Endothelial cell of umbilical vein (primary cell): ENCODE measurements around the gene STN1. TPM values are rescaled to one million over a fixed set of nuclear protein-coding genes. Genes with fewer than 3 reads are reported as not detected.

Experiments
- BruUV-seq: library from RNA; stranded (reverse); fragments of 400-500 nt; replicated peaks from 2 replicates; lab custom pipeline; 2021; lab: Mats Ljungman, UMichigan
- CTCF ChIA-PET: fragments of 300-600, 350-600 bp; sonication (Branson Sonifier 250); formaldehyde crosslinking; loops from one replicate; lab custom pipeline; 2021; ENCODE audit warnings: antibody characterized with exemption, inconsistent platforms; lab: Charles Lee
- POLR2A ChIA-PET: fragments of 300-600, 350-600 bp; sonication (Branson Sonifier 250); formaldehyde crosslinking; loops from one replicate; lab custom pipeline; 2021; ENCODE audit warnings: antibody characterized with exemption, inconsistent platforms; lab: Charles Lee
- DNase-seq: peaks from one replicate; pipeline ENCODE4 v3.0.0-alpha.2; 2011; ENCODE audit warnings: low read depth, low spot score
- FAIRE-seq: peaks from 2 replicates; lab custom pipeline; 2011; peaks lifted over from hg19 to GRCh38; lab: Jason Lieb, UNC
- H2AFZ ChIP-seq: 2 replicates; pipeline ENCODE4 v1.6.0; 2012; ENCODE audit warnings: low read depth, low read length, control low read depth, inconsistent platforms
- H3K27ac ChIP-seq: 2 replicates; pipeline ENCODE4 v1.5.1; 2011; ENCODE audit warnings: low read depth, mild to moderate bottlenecking, control low read depth, low read length, moderate library complexity; ENCODE audit not compliant: insufficient read depth
- H3K27me3 ChIP-seq, 2 experiments: 2 replicates each; pipeline versions ENCODE4 v1.6.0 to v1.6.1; 2011; ENCODE audit warnings: low read length in 2 of 2, mixed read lengths in 1 of 2; ENCODE audit not compliant: control insufficient read depth in 2 of 2, insufficient read depth in 2 of 2
- H3K36me3 ChIP-seq, 2 experiments: 2 replicates in 1 of 2; 3 replicates in 1 of 2; pipeline ENCODE4 v1.5.1; 2011; ENCODE audit warnings: low read length in 2 of 2, mild to moderate bottlenecking in 1 of 2, moderate library complexity in 1 of 2; ENCODE audit not compliant: control insufficient read depth in 2 of 2, insufficient read depth in 2 of 2; ENCODE audit errors: extremely low read depth in 1 of 2
- H3K4me1 ChIP-seq: 3 replicates; pipeline ENCODE4 v1.5.1; 2011; ENCODE audit warnings: mild to moderate bottlenecking, low read length; ENCODE audit not compliant: control insufficient read depth, insufficient read depth; ENCODE audit errors: extremely low read depth
- H3K4me2 ChIP-seq: 2 replicates; pipeline ENCODE4 v1.6.1; 2011; ENCODE audit warnings: low read length, control low read depth, mixed read lengths; ENCODE audit not compliant: insufficient read depth
- H3K4me3 ChIP-seq, 3 experiments: fragments of 200-600 bp in 1 of 3; sonication (generic), shearing (Covaris generic) in 1 of 3; replicated peaks in 1 of 3; 2 replicates each; pipeline ENCODE4 v1.5.1; 2011 to 2016; ENCODE audit warnings: control low read depth in 3 of 3, low read length in 3 of 3, mild to moderate bottlenecking in 2 of 3, inconsistent platforms in 1 of 3, low read depth in 1 of 3, moderate library complexity in 1 of 3; ENCODE audit not compliant: insufficient read depth in 1 of 3
- H3K79me2 ChIP-seq: 2 replicates; pipeline ENCODE4 v1.6.0; 2012; ENCODE audit warnings: low read length, inconsistent platforms; ENCODE audit not compliant: control insufficient read depth, insufficient read depth
- H3K9ac ChIP-seq: replicated peaks from 2 replicates; pipeline ENCODE3; 2011; ENCODE audit warnings: low read length, control low read depth; ENCODE audit not compliant: insufficient read depth; ENCODE audit errors: extremely low read depth
- H3K9me1 ChIP-seq: replicated peaks from 3 replicates; pipeline ENCODE4 v1.6.0; 2011; ENCODE audit warnings: mild to moderate bottlenecking, low read length; ENCODE audit not compliant: control insufficient read depth, insufficient read depth; ENCODE audit errors: extremely low read depth
- H3K9me3 ChIP-seq: replicated peaks from 2 replicates; pipeline ENCODE4 v1.5.1; 2012; ENCODE audit warnings: low read length, inconsistent platforms; ENCODE audit not compliant: control insufficient read depth, insufficient read depth
- H4K20me1 ChIP-seq: replicated peaks from 2 replicates; pipeline ENCODE3; 2011; ENCODE audit warnings: mild to moderate bottlenecking, low read length; ENCODE audit not compliant: control insufficient read depth, insufficient read depth; ENCODE audit errors: extremely low read depth
- CTCF ChIP-seq, 2 donors: IDR thresholded peaks; 1 replicate in 1 of 2; 2 replicates in 1 of 2; pipeline ENCODE4 v1.5.1; 2011; ENCODE audit warnings: low read length in 2 of 2, mild to moderate bottlenecking in 2 of 2, moderate library complexity in 2 of 2, control low read depth in 1 of 2, inconsistent platforms in 1 of 2, low read depth in 1 of 2; ENCODE audit not compliant: insufficient read depth in 1 of 2; ENCODE audit errors: extremely low read depth in 1 of 2
- FOS ChIP-seq: IDR thresholded peaks from 2 replicates; pipeline ENCODE4 v1.6.1; 2011; ENCODE audit warnings: mild to moderate bottlenecking, low read length, moderate library complexity, borderline replicate concordance; ENCODE audit not compliant: insufficient read depth
- GATA2 ChIP-seq: IDR thresholded peaks from 2 replicates; pipeline ENCODE4 v1.7.0; 2011; ENCODE audit warnings: low read depth, mild to moderate bottlenecking, moderate library complexity, mixed read lengths, low read length; ENCODE audit not compliant: insufficient read length, insufficient read depth
- JUN ChIP-seq: IDR thresholded peaks from 2 replicates; pipeline ENCODE4 v1.6.1; 2011; ENCODE audit warnings: borderline replicate concordance, low read depth; ENCODE audit not compliant: insufficient read length, insufficient read depth
- POLR2A ChIP-seq: IDR thresholded peaks from 2 replicates; pipeline ENCODE4 v1.6.1; 2012; ENCODE audit warnings: low read depth, mild to moderate bottlenecking, control low read depth, low read length
- POLR2AphosphoS5 ChIP-seq: IDR thresholded peaks from 2 replicates; pipeline ENCODE4 v1.6.1; 2012; ENCODE audit warnings: low read depth, mild to moderate bottlenecking, control low read depth, low read length, moderate library complexity; ENCODE audit not compliant: insufficient read depth
- dilution Hi-C: fragments of 300-500 bp; cut with MboI; formaldehyde crosslinking; loops from one replicate; pipeline ENCODE4 v1.15.0; 2019; ENCODE audit warnings: low sequenced_read_pairs; ENCODE audit not compliant: extremely low pct_ligation_motif_present
- intact Hi-C: fragments of 100-400 bp; cut with micrococcal nuclease; formaldehyde crosslinking; loops from one replicate; pipeline ENCODE4 v1.10.0; 2022
- polyA plus RNA-seq, 4 experiments: library from polyadenylated mRNA; depleted of rRNA in 3 of 4; stranded (reverse) in 3 of 4; unstranded in 1 of 4; fragments of >200 nt; gene quantifications; 2 replicates each; pipeline versions ENCODE4 v1.2.1 to v1.2.3, GENCODE V29; 2011 to 2012; ENCODE audit warnings: missing spikeins in 1 of 4
- total RNA-seq: library from RNA; stranded (reverse); gene quantifications from 2 replicates; pipeline ENCODE4 v1.2.3, GENCODE V29; 2021

Gene STN1
- total and polyA plus RNA-seq, 2 donors (not counting 3 experiments of a cell fraction or from before 2014, with no cell fraction given) = 10.8 to 15.3 TPM

- dilution Hi-C loops = no loop called here
- Histone ChIP-seq H3K9me1 (no peaks in the 10 kb centered on the region), H4K20me1 (no peaks in the 10 kb centered on the region), H2AFZ (peak overlapping the region; percentile 38), H3K79me2 (no peaks in the 10 kb centered on the region), H3K4me1 (peaks cover 22% of the 10 kb centered on the region), H3K4me3 (no peak overlapping the region), H3K27ac (peak overlapping the region; percentile 33), H3K4me2 (peak overlapping the region; percentile 47), H3K9me3 (no peaks in the 10 kb centered on the region), H3K27me3 (no peaks in the 10 kb centered on the region), H3K36me3 (peaks cover 0 to 3% of the 10 kb centered on the region in 2 experiments), H3K9ac (peak overlapping the region; percentile 7)
- intact Hi-C loops = loop anchor here (1.0 to 5.0 kb wide), 7 partner anchors 79 to 369 kb away; partner anchors contain the start of gene SLK
- FAIRE-seq = peak; percentile 87
- no TSS peak for BruUV-seq
- POLR2A ChIA-PET = interaction anchor here (0.6 kb wide), 1 partner anchor 16 kb away, joined by 3 read pairs; no protein-coding TSS in a partner anchor
- CTCF ChIA-PET = interaction anchor here (0.6 to 5.4 kb wide), 78 partner anchors 9 to 424 kb away, joined by 3 to 114 read pairs (median 5); partner anchors contain the start of genes GSTO1, SFR1 and SLK
- TF ChIP-seq CTCF (IDR thresholded peaks at IDR 0.05; ENCODE audit: extremely low read depth in 1 of 2, insufficient read depth in 1 of 2, low read depth in 1 of 2, low read length in 2 of 2) (peak; percentile 68 to 73), FOS (peak; percentile 26), POLR2A (no peak)
- peak; percentile 93 for DNase-seq
Observed at GRCh38 chr10:103888113-103888841, 29.7 kb downstream of the STN1 start.

GRCh38 chr10:103885617-103886016 is 32.4 kb downstream of the STN1 start:
- Histone ChIP-seq H3K27me3 (no peaks in the 10 kb centered on the region), H3K9ac (no peak overlapping the region), H3K4me2 (no peak overlapping the region), H3K9me3 (no peaks in the 10 kb centered on the region), H3K9me1 (no peaks in the 10 kb centered on the region), H3K4me1 (peaks cover 19% of the 10 kb centered on the region), H3K36me3 (peaks cover 0 to 9% of the 10 kb centered on the region in 2 experiments), H4K20me1 (no peaks in the 10 kb centered on the region), H3K79me2 (no peaks in the 10 kb centered on the region), H2AFZ (no peak overlapping the region), H3K4me3 (no peak overlapping the region), H3K27ac (no peak overlapping the region)
- intact Hi-C loops = loop anchor here (5.0 kb wide), 1 partner anchor 372 kb away; no protein-coding TSS in a partner anchor
- no TSS peak for BruUV-seq
- ChIA-PET POLR2A (no interaction called here), CTCF (interaction anchor here (0.6 to 5.4 kb wide), 8 partner anchors 11 to 287 kb away, joined by 3 to 114 read pairs (median 3); no protein-coding TSS in a partner anchor)
- no peak for DNase-seq
- TF ChIP-seq POLR2AphosphoS5 (no peak), JUN (no peak), GATA2 (no peak), FOS (no peak)
- dilution Hi-C loops = no loop called here
- FAIRE-seq = no peak
